HG03095 (cell line): Measurements from ENCODE around the gene CAPZB.
"Not testable (repeated sequence)": the region's sequence is repeated elsewhere in the genome, so short reads cannot be mapped to it uniquely, and the experiment has no call there.

Experiments
- ATAC-seq: cut with Tn5 transposase; IDR thresholded peaks from one replicate; pipeline ENCODE4 v1.9.1; 2021; ENCODE audit warnings: moderate library complexity; ENCODE audit not compliant: unreplicated experiment

The CAPZB gene

DNA sequence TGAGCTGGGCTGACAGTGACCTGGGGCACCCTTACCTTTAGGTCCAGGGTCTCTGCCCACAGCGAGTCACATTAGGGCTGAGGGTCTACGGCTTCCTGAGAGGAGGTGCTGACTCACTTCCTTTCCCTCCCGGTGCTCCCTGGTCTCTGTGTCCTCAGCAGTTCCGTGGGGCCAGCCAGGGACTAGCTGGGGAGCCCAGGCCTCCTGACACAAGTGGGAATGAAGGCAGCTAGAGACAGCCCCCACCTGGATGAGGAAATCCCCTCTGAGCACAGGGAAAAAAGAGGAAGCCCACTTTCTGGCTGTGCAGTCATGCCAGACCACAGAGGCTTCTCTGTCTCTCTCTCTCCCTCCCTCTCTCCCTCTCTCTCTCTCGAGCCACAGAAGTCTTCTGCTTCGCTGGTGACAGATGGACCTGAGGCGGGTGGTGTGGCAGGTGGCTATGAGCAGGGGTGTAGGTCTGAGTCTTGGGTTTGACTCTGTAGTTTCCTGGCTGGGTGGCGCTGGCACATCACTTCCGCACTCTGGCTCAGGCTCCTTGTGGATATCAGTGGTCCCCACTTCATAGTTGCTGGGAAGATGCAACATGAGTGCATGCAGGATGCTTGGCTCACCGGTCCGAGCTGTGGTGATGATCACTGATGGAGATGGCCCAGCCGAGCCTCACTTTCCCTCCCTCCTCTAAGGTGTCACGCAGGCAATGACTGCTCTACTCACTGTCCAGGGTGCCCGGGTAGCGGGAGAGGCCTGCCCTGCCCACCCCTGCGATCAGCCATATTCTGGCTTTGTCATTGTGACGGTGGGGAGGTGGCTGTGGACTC lies 169.8 kb downstream of the CAPZB start:
- no peak for ATAC-seq

DNA sequence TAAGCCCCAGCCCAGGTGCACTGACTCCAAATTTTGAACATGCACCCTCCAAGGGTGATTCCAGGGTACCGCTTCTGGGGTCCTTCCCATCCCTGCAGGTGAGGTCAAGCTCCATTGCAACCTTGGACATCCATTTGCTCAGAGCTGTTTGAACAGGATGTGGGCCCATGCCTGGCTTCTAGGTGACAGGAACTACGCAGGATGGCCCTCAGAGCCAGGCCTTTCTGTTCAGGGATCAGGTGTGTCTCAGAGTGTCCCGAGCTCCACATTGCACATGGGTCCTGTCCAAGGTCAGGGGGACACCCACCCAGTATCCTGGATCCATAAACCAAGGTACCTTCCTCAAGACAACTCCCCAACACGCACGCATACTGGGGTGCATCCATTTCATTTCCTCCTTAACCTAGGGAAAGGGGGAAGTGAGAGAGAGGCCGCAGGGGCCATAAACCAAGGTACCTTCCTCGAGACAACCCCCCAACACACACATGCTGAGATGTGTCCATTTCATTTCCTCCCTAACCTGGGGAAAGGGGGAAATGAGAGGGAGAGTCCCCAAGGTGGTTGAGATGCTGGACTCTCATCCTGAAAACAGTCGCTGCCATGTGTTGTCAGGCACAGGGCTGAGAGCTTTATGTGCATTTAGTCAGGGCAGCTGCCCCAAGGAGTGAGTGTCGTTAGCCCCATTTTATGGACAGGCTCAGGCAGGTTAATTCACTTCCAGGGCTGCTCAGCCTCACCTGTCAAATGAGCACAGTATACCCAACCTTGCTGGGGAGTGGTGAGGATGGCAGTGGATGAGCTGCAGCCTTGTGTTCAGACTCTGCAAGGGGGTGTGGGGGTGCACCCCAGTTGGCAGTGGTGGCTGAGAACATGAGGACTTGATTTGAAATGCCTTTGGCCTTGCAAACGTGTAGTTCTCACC lies 171.1 kb downstream of the CAPZB start:
- ATAC-seq = no peak

DNA sequence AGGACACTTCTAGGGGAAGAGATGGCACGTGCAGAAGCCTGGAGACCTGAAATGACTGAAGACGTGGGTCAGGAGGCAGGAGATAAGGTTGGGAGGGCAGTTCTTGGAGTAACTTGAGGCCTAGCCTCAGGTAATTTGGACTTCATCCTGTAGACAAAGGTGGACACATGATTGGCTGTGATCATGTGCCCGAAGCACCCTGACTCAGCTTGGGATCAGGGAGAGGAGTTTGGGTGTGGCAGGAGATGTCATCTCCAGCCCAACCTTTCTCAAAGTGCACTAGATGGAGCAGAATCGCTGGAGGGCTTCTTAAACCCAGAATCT lies 171.7 kb downstream of the CAPZB start:
- no peak for ATAC-seq

DNA sequence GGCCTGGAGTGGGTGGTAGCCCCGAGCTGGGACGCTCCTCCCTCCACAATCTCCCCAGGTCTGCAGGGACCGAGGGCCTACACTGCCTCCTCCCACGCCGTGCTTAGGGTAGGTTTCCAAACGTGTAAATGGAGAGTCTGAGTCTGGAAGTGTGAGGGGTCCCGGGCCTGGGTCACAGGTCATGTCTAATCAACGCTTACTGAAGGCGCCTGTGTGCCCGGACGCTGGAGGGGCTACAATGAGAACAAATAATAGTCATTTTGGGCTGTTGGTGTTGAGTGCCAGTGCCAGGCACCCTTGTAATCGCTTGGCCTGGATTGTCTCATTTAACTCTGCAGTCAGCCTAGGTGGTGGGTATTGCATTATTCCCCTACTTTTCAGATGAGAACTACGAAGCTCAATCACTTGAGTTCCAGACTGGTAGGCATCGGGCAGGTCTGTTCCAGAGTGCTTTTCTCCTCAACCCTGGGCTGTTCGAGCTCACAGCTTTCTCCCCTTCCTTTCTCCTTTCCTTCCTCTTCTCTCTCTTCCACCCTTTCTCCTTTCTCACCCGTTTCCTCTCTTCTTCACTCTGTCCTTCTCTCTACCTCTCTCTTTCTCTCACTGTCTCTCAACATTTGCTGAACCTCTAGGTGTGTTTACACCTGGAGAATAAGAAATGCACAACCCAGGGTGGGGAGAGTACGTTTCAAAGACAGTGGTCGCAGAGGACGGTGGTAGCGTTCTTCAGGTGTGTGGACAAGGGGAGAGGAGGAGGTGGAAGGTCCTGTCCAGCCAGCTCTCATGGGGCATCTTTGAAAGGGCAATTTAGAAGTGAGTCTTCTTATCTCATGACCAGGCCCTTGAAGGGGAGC lies 172.3 kb downstream of the CAPZB start:
- ATAC-seq = no peak

GRCh38 chr1:19311931-19312781 lies 173.2 kb downstream of the CAPZB start, which contains the start of the genes AKR7A2 and SLC66A1:
AKR7A2 (minus strand) TSS chr1:19312144; CDS start chr1:19312124, 20 bp downstream.
SLC66A1 (plus strand) TSS chr1:19312326; CDS start chr1:19317678, 5,352 bp downstream.
- peak; percentile 54 for ATAC-seq

DNA sequence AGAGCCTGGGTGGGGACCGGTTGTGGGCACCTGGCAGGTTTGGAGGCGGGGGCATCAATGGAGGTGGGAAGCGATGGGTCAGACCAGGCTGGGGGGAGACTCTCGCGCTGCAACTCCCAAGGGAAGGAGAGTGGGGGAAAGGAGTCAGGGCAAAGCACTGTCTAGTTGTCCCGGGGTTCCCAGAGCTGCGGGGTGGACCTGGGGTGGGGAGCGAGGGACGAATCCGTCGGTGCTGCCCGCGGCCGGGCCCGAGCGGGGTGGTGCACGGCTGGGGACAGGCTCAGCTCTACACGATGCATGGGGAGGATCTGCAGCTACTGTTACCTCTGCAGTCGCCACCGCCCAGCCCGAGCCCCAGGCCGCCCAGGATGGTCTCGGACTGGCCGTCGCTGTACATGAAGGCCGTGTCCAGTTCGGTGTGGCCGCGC lies 173.8 kb downstream of the CAPZB start:
- no peak for ATAC-seq

GRCh38 chr1:19310720-19311502 lies 174.4 kb downstream of the CAPZB start:
- ATAC-seq = no peak

DNA sequence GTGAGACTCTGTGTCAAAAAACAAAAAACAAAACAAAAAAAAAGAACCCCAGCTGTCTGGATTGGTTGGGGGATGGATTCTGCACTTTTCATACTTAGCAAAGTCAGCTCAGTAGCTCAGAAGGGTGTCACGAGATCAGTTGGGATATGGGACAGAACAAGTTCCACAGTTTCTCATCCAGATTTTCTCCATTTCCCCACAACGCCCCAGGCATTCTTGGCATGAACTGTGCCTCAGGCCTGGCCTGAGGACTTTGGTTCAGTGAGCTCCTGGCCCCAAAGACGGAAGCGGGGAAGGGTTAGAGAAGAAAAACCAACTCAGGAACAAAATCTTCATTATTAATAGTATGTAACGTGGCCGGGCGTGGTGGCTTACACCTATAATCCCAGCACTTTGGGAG lies 175.3 kb downstream of the CAPZB start:
- ATAC-seq = no peak

GRCh38 chr1:19309123-19309813 lies 176.1 kb downstream of the CAPZB start:
- no peak for ATAC-seq

GRCh38 chr1:19308509-19308907 lies 176.8 kb downstream of the CAPZB start:
- ATAC-seq = no peak

DNA sequence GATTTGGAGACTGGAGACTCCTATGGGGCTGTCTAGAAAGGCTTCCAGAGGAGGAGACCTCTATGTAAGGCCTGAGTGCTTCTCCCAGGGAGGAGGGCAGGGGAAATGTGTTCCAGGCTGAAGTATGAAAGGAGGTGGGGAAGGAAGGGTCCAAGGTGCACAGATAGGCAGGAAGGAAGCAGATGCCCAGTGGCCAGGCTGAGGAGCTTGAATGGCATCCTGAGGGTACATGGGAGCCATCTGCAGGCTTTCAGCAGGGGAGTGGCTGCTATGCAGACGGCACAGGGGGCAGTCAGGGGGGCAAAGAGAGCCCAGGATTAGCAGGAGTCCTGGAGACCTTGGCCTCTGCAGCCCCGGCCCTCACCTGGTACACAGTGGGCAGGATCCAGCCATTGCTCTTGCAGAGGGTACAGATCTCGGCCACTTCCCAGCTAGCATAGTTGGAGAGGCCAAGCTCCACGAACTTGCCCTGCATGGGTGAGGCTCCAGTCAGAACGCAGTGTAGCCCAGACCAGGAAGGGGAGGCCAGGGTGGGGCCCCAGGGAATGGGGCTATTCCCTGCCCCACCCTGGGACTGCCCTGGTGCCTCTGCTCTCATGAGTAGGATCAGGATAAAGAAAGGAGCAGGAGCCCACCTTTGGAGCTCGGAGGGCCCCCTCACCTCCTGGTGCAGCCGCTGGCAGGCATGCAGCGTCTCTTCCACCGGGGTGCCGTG lies 177.4 kb downstream of the CAPZB start:
- no peak for ATAC-seq

- no peak for ATAC-seq
Measured at GRCh38 chr1:19306941-19307340, 178.4 kb downstream of the CAPZB start.

DNA sequence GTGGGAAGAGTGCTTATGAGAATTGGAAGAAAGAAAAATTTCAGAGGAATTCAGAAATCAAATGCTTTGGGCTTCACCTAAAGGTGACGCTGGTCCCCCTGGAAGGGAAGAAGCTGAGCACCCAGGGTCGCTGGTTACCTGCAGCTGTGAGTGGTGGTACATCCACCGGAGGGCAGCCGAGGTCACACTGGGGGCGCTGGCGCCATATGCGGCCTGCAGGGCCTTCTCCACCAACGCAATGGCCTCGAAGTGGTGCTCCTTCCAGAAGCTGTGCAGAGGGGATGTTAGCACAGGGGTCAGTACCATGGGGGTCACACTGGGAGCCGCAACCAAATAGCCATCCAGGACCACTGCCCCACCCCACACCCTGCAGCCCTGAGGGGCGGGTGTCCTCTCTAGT lies 179.5 kb downstream of the CAPZB start:
- no peak for ATAC-seq

- ATAC-seq = not testable (repeated sequence)
Measured at GRCh38 chr1:19304081-19304480, 181.3 kb downstream of the CAPZB start.

DNA sequence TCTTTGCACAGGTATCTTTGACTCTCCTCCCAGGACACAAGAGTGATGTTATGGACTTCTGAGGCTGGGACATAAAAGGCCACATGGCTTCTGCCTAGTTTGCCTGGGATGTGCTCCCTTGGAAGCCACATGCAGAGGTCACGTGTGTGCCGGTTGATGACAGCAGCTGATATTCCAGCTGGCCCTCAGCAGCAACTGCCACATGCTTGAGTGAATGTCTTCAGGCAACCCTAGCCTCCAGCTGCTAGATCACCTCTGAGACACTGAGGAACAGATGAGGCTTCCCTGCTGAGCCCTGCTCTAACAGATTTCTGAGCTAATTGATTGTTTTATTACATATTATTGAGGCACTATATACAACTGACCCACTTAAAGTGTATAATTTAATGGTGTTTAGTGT lies 185.1 kb downstream of the CAPZB start:
- ATAC-seq = no peak

- no peak for ATAC-seq
Measured at GRCh38 chr1:19294638-19295037, 190.7 kb downstream of the CAPZB start.

DNA sequence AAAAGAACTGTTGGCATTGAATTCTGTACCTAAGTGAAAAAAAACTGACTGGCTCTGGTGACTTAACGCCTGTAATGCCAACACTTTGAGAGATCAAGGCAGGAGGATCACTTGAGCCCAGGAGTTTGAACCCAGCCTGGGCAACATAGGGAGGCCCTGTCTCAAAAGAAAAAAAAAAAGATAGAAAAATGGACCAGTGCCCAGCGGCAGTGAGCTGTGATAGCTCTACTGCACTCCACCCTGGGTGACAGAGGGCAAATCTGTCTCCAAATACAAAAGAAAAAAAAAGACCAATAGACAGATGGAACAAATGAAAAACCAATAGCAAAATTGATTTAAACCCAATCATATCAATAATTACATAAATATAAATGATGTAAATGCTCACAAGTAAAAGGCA lies 196.1 kb downstream of the CAPZB start:
- ATAC-seq = no peak
